Measurements from ENCODE around the gene LUZP4. TPM values are rescaled to one million over a fixed set of nuclear protein-coding genes. Genes with fewer than 3 reads are reported as not detected.

Gene LUZP4
- total RNA-seq, 4 donors from 2014 or later = not detected

- no peaks in the 10 kb centered on the region for H3K4me1 ChIP-seq
- intact Hi-C loops (cut with DNase I; ENCODE audit: low total_unique reads) (no loop called here), in situ Hi-C loops (cut with MboI; ENCODE audit: low pct_ligation_motif_present in 1 of 4, low pct_unique_long_range_greater_than_20kb in 1 of 4, low sequenced_read_pairs in 3 of 4) (no loop called here)
- H3K4me3 ChIP-seq = no peak overlapping the region
- H3K9me3 ChIP-seq = no peaks in the 10 kb centered on the region
- H3K27me3 ChIP-seq = no peaks in the 10 kb centered on the region
- no peaks in the 10 kb centered on the region for H3K36me3 ChIP-seq
- TF ChIP-seq EP300 (IDR thresholded peaks at IDR 0.05; ENCODE audit: low read depth) (no peak), CTCF (IDR thresholded peaks at IDR 0.05) (no peak), POLR2A (IDR thresholded peaks at IDR 0.05) (no peak)
- no peak for DNase-seq
- WGBS, 2 donors (ENCODE audit: low coverage in 1 of 2) = 40% methylated on average over 3 of the region's 3 CpGs; no CpG with 5 or more reads in 1 of the 2 donors
- H3K27ac ChIP-seq = peak overlapping the region in 1 of 4 donors; percentile 2
Observed at GRCh38 chrX:115259238-115259875, 30.2 kb upstream of the LUZP4 start.

GRCh38 chrX:115260330-115260729, 29.2 kb upstream of the LUZP4 start:
- Histone ChIP-seq H3K36me3 (no peaks in the 10 kb centered on the region), H3K27me3 (no peaks in the 10 kb centered on the region), H3K9me3 (no peaks in the 10 kb centered on the region), H3K27ac (no peak overlapping the region), H3K4me3 (no peak overlapping the region), H3K4me1 (no peaks in the 10 kb centered on the region)
- intact Hi-C loops (cut with DNase I; ENCODE audit: low total_unique reads) (no loop called here), in situ Hi-C loops (cut with MboI; ENCODE audit: low pct_ligation_motif_present in 1 of 4, low pct_unique_long_range_greater_than_20kb in 1 of 4, low sequenced_read_pairs in 3 of 4) (no loop called here)
- 97% methylated on average over 3 of the region's 3 CpGs; no CpG with 5 or more reads in 1 of the 2 donors for WGBS, 2 donors (ENCODE audit: low coverage in 1 of 2)
- TF ChIP-seq EP300 (IDR thresholded peaks at IDR 0.05; ENCODE audit: low read depth) (no peak), POLR2AphosphoS5 (IDR thresholded peaks at IDR 0.05) (no peak), POLR2A (IDR thresholded peaks at IDR 0.05) (no peak), CTCF (IDR thresholded peaks at IDR 0.05) (no peak)
- DNase-seq = no peak

- Histone ChIP-seq H3K36me3 (no peaks in the 10 kb centered on the region), H3K27me3 (no peaks in the 10 kb centered on the region), H3K9me3 (no peaks in the 10 kb centered on the region), H3K4me3 (no peak overlapping the region), H3K4me1 (no peaks in the 10 kb centered on the region), H3K27ac (no peak overlapping the region)
- no peak for TF ChIP-seq CTCF (IDR thresholded peaks at IDR 0.05)
- TF ChIP-seq POLR2AphosphoS5 (IDR thresholded peaks at IDR 0.05) = no peak
- TF ChIP-seq POLR2A (IDR thresholded peaks at IDR 0.05) = no peak
- no peak for TF ChIP-seq EP300 (IDR thresholded peaks at IDR 0.05; ENCODE audit: low read depth)
- 48% methylated on average over 2 of the region's 2 CpGs; no CpG with 5 or more reads in 1 of the 2 donors for WGBS, 2 donors (ENCODE audit: low coverage in 1 of 2)
- intact Hi-C loops (cut with DNase I; ENCODE audit: low total_unique reads) = no loop called here
- DNase-seq = no peak
- in situ Hi-C loops (cut with MboI; ENCODE audit: low pct_ligation_motif_present in 1 of 4, low pct_unique_long_range_greater_than_20kb in 1 of 4, low sequenced_read_pairs in 3 of 4) = no loop called here
Observed at GRCh38 chrX:115261148-115261547, 28.4 kb upstream of the LUZP4 start.

- Histone ChIP-seq H3K4me1 (no peaks in the 10 kb centered on the region), H3K36me3 (no peaks in the 10 kb centered on the region), H3K9me3 (no peaks in the 10 kb centered on the region), H3K27me3 (no peaks in the 10 kb centered on the region), H3K27ac (no peak overlapping the region), H3K4me3 (no peak overlapping the region)
- in situ Hi-C loops (cut with MboI; ENCODE audit: low pct_ligation_motif_present in 1 of 4, low pct_unique_long_range_greater_than_20kb in 1 of 4, low sequenced_read_pairs in 3 of 4) (no loop called here), intact Hi-C loops (cut with DNase I; ENCODE audit: low total_unique reads) (no loop called here)
- TF ChIP-seq POLR2A (IDR thresholded peaks at IDR 0.05) = no peak
- TF ChIP-seq POLR2AphosphoS5 (IDR thresholded peaks at IDR 0.05) = no peak
- WGBS, 2 donors (ENCODE audit: low coverage in 1 of 2) = 73% methylated on average over 2 of the region's 2 CpGs; no CpG with 5 or more reads in 1 of the 2 donors
- no peak for DNase-seq
Observed at GRCh38 chrX:115264009-115264408, 25.5 kb upstream of the LUZP4 start.

GRCh38 chrX:115266300-115266699, 23.2 kb upstream of the LUZP4 start:
- Histone ChIP-seq H3K27ac (no peak overlapping the region), H3K27me3 (no peaks in the 10 kb centered on the region), H3K4me1 (no peaks in the 10 kb centered on the region), H3K4me3 (no peak overlapping the region), H3K36me3 (no peaks in the 10 kb centered on the region), H3K9me3 (no peaks in the 10 kb centered on the region)
- no peak for DNase-seq
- 59% methylated on average over 2 of the region's 2 CpGs; no CpG with 5 or more reads in 1 of the 2 donors for WGBS, 2 donors (ENCODE audit: low coverage in 1 of 2)
- TF ChIP-seq POLR2A (IDR thresholded peaks at IDR 0.05) (no peak), CTCF (IDR thresholded peaks at IDR 0.05) (no peak), POLR2AphosphoS5 (IDR thresholded peaks at IDR 0.05) (no peak), EP300 (IDR thresholded peaks at IDR 0.05; ENCODE audit: low read depth) (no peak)
- in situ Hi-C loops (cut with MboI; ENCODE audit: low pct_ligation_motif_present in 1 of 4, low pct_unique_long_range_greater_than_20kb in 1 of 4, low sequenced_read_pairs in 3 of 4) = no loop called here
- intact Hi-C loops (cut with DNase I; ENCODE audit: low total_unique reads) = no loop called here
